Peyer's patch (tissue), 4 donors: ENCODE measurements around the gene RPS24.

Source experiments
- CTCF ChIP-seq, 6 experiments: fragments of 450-650 bp in 4 of 6; fragments of 200-600 bp in 2 of 6; sonication (generic) in 1 of 6; IDR thresholded peaks; one replicate each; pipeline ENCODE4 v1.5.1; 2017 to 2019; ENCODE audit warnings: antibody characterized with exemption in 6 of 6, mild to moderate bottlenecking in 3 of 6, moderate library complexity in 1 of 6
- POLR2A ChIP-seq, 2 donors: fragments of 450-650 bp; IDR thresholded peaks; one replicate each; pipeline ENCODE4 v1.5.1; 2017; ENCODE audit warnings: antibody characterized with exemption in 2 of 2, mild to moderate bottlenecking in 2 of 2, moderate library complexity in 2 of 2

- no peak for TF ChIP-seq CTCF (IDR thresholded peaks at IDR 0.05)
- TF ChIP-seq POLR2A (IDR thresholded peaks at IDR 0.05): no peak
Observed at GRCh38 chr10:78071140-78071856, 37.6 kb downstream of the RPS24 start.
